Hepatocyte (in vitro differentiated cells): ENCODE results near the gene CBLB. TPM values are rescaled to one million over a fixed set of nuclear protein-coding genes. Genes with fewer than 3 reads are reported as not detected.
A peak's percentile ranks its signal among the peaks of the same experiment; 100 is the strongest.
"Not testable (repeated sequence)": the region's sequence is repeated elsewhere in the genome, so short reads cannot be mapped to it uniquely, and the experiment has no call there.

ENCODE experiments used
- DNase-seq: peaks from one replicate; pipeline ENCODE4 v3.0.0-alpha.2; 2016; ENCODE audit warnings: low spot score
- H2AFZ ChIP-seq: fragments of 200-600 bp; sonication (generic); 2 replicates; pipeline ENCODE4 v1.6.0; 2016; ENCODE audit warnings: antibody characterized with exemption, mild to moderate bottlenecking
- H3K27ac ChIP-seq: fragments of 200-600 bp; sonication (generic); 2 replicates; pipeline ENCODE4 v1.5.1; 2016; ENCODE audit warnings: mild to moderate bottlenecking
- H3K27me3 ChIP-seq: fragments of 200-600 bp; sonication (generic); 2 replicates; pipeline ENCODE4 v1.6.1; 2016
- H3K36me3 ChIP-seq: fragments of 200-600 bp; sonication (generic); replicated peaks from 2 replicates; pipeline ENCODE4 v1.5.1; 2016; ENCODE audit warnings: low read depth; ENCODE audit not compliant: insufficient read depth
- H3K4me1 ChIP-seq: fragments of 200-600 bp; sonication (generic); 2 replicates; pipeline ENCODE4 v1.5.1; 2016; ENCODE audit warnings: mild to moderate bottlenecking, moderate library complexity; ENCODE audit not compliant: insufficient read depth
- H3K4me2 ChIP-seq: fragments of 200-600 bp; sonication (generic); 2 replicates; pipeline ENCODE4 v1.6.0; 2016
- H3K4me3 ChIP-seq: fragments of 200-600 bp; sonication (generic); 2 replicates; pipeline ENCODE4 v1.5.1; 2016; ENCODE audit warnings: mild to moderate bottlenecking
- H3K79me2 ChIP-seq: fragments of 200-600 bp; sonication (generic); 2 replicates; pipeline ENCODE4 v1.6.0; 2017; ENCODE audit warnings: mild to moderate bottlenecking
- H3K9me2 ChIP-seq: fragments of 200-600 bp; sonication (generic); replicated peaks from 2 replicates; pipeline ENCODE4 v1.6.0; 2017; ENCODE audit warnings: mild to moderate bottlenecking; ENCODE audit not compliant: insufficient read depth
- H3K9me3 ChIP-seq: fragments of 200-600 bp; sonication (generic); 2 replicates; pipeline ENCODE4 v1.5.1; 2016; ENCODE audit warnings: low read depth, mild to moderate bottlenecking
- H4K20me1 ChIP-seq: fragments of 200-600 bp; sonication (generic); 2 replicates; pipeline ENCODE4 v1.6.0; 2016; ENCODE audit warnings: mild to moderate bottlenecking; ENCODE audit not compliant: insufficient read depth, poor library complexity, severe bottlenecking
- EZH2 ChIP-seq: fragments of 200-600 bp; sonication (generic); IDR thresholded peaks from 2 replicates; pipeline ENCODE4 v1.6.1; 2016; ENCODE audit warnings: antibody characterized with exemption, mild to moderate bottlenecking, borderline replicate concordance
- EZH2phosphoT487 ChIP-seq: fragments of 200-600 bp; sonication (generic); IDR thresholded peaks from one replicate; pipeline ENCODE4 v1.6.1; 2018; ENCODE audit warnings: antibody characterized with exemption, mild to moderate bottlenecking, low read depth, moderate library complexity; ENCODE audit not compliant: unreplicated experiment, severe bottlenecking
- WGBS: methylation state at CpG from one replicate; pipeline ENCODE4 v1.1.6; 2016; ENCODE audit warnings: low lambda C conversion rate; ENCODE audit errors: missing lambda C conversion rate; 5-methylcytosine and 5-hydroxymethylcytosine counted together
- polyA plus RNA-seq: library from polyadenylated mRNA; unstranded; fragments of >200 nt; fragmentation: Nextera tagmentation; extraction: Ambion mirVana; gene quantifications from 2 replicates; pipeline ENCODE4 v1.2.1, GENCODE V29; 2016
- total RNA-seq: library from RNA; depleted of rRNA; stranded (reverse); fragments of >200 nt; gene quantifications from 2 replicates; pipeline ENCODE4 v1.2.3, GENCODE V29; 2014
- TF ChIP-seq, protein P1 (sequence below): fragments of 200-600 bp; sonication (generic); IDR thresholded peaks from 2 replicates; pipeline ENCODE4 v1.5.1; 2016; ENCODE audit warnings: antibody characterized with exemption, mild to moderate bottlenecking; ENCODE audit not compliant: poor library complexity

CBLB gene
- total and polyA plus RNA-seq, 2 experiments from 2014 or later: 22.6 to 56.0 TPM

DNA sequence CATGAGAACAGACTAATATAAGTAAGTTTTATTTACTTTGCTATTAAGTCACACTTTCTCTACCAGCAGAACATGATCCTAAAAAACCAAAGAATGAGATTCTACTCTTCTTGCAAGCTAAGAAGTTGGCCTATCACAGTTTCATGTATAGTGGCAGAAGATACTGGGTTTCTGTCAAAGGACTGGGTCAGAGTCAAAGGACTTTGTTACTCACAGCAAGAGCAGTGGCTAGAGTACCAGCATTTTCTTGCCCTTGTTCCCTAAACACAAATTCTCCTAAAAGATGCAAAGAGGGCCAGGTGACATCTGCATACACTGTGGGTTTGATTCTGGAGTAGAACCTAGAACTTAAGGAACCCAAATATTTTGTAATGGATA is 105.2 kb downstream of the CBLB start:
- Histone ChIP-seq H3K9me2 (no peaks in the 10 kb centered on the region), H3K4me2 (no peak overlapping the region), H2AFZ (no peak overlapping the region), H3K4me1 (no peaks in the 10 kb centered on the region), H3K79me2 (peaks cover 37% of the 10 kb centered on the region), H3K27ac (peak overlapping the region; percentile 42), H3K36me3 (no peaks in the 10 kb centered on the region), H4K20me1 (no peaks in the 10 kb centered on the region), H3K4me3 (no peak overlapping the region), H3K27me3 (no peaks in the 10 kb centered on the region), H3K9me3 (no peaks in the 10 kb centered on the region)
- DNase-seq: no peak
- TF ChIP-seq EZH2phosphoT487: no peak
- TF ChIP-seq EZH2: no peak
- TF ChIP-seq, protein P1, sequence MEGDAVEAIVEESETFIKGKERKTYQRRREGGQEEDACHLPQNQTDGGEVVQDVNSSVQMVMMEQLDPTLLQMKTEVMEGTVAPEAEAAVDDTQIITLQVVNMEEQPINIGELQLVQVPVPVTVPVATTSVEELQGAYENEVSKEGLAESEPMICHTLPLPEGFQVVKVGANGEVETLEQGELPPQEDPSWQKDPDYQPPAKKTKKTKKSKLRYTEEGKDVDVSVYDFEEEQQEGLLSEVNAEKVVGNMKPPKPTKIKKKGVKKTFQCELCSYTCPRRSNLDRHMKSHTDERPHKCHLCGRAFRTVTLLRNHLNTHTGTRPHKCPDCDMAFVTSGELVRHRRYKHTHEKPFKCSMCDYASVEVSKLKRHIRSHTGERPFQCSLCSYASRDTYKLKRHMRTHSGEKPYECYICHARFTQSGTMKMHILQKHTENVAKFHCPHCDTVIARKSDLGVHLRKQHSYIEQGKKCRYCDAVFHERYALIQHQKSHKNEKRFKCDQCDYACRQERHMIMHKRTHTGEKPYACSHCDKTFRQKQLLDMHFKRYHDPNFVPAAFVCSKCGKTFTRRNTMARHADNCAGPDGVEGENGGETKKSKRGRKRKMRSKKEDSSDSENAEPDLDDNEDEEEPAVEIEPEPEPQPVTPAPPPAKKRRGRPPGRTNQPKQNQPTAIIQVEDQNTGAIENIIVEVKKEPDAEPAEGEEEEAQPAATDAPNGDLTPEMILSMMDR: no peak

- H3K4me1 ChIP-seq: no peaks in the 10 kb centered on the region
- H3K4me2 ChIP-seq: no peak overlapping the region
- H3K27ac ChIP-seq: peak overlapping the region; percentile 42
- no peak for TF ChIP-seq EZH2
- TF ChIP-seq EZH2phosphoT487: no peak
- TF ChIP-seq, protein P1: no peak
- DNase-seq: peak; percentile 11
- no peaks in the 10 kb centered on the region for H4K20me1 ChIP-seq
- H3K36me3 ChIP-seq: no peaks in the 10 kb centered on the region
- H3K9me2 ChIP-seq: no peaks in the 10 kb centered on the region
- H3K79me2 ChIP-seq: peaks cover 43% of the 10 kb centered on the region
- 94% methylated on average over 13 of the region's 13 CpGs for WGBS
- no peaks in the 10 kb centered on the region for H3K27me3 ChIP-seq
- no peak overlapping the region for H2AFZ ChIP-seq
- H3K9me3 ChIP-seq: no peaks in the 10 kb centered on the region
- no peak overlapping the region for H3K4me3 ChIP-seq
Observed at GRCh38 chr3:105762749-105763658, 105.8 kb downstream of the CBLB start.

- H3K9me3 ChIP-seq, H3K9me2 ChIP-seq: not testable (repeated sequence)
- WGBS: 86% methylated on average over 1 of the region's 1 CpG
Observed at GRCh38 chr3:105762214-105762613, 106.6 kb downstream of the CBLB start.

GRCh38 chr3:105759442-105760078 is 109.3 kb downstream of the CBLB start:
- Histone ChIP-seq H3K4me1 (no peaks in the 10 kb centered on the region), H3K79me2 (peaks cover 37% of the 10 kb centered on the region), H3K4me2 (no peak overlapping the region), H3K9me2 (no peaks in the 10 kb centered on the region), H3K4me3 (no peak overlapping the region), H3K27ac (no peak overlapping the region), H3K27me3 (no peaks in the 10 kb centered on the region), H2AFZ (no peak overlapping the region), H3K36me3 (no peaks in the 10 kb centered on the region), H4K20me1 (no peaks in the 10 kb centered on the region), H3K9me3 (no peaks in the 10 kb centered on the region)
- WGBS: 97% methylated on average over 6 of the region's 6 CpGs
- TF ChIP-seq EZH2 (no peak), EZH2phosphoT487 (no peak)
- TF ChIP-seq, protein P1: no peak
- DNase-seq: no peak

More at GRCh38 chr3:105762214-105762613, 106.6 kb downstream of the CBLB start:
- H4K20me1 ChIP-seq, H3K27me3 ChIP-seq, H3K4me1 ChIP-seq, H3K4me2 ChIP-seq, H3K36me3 ChIP-seq, H3K4me3 ChIP-seq, DNase-seq, H2AFZ ChIP-seq, H3K27ac ChIP-seq: not testable (repeated sequence)
- H3K79me2 ChIP-seq: peaks cover 49% of the 10 kb centered on the region
